ENCODE measurements around the gene CYS1.
"Not testable (repeated sequence)": the region's sequence is repeated elsewhere in the genome, so short reads cannot be mapped to it uniquely, and the experiment has no call there.

CYS1 gene

DNA sequence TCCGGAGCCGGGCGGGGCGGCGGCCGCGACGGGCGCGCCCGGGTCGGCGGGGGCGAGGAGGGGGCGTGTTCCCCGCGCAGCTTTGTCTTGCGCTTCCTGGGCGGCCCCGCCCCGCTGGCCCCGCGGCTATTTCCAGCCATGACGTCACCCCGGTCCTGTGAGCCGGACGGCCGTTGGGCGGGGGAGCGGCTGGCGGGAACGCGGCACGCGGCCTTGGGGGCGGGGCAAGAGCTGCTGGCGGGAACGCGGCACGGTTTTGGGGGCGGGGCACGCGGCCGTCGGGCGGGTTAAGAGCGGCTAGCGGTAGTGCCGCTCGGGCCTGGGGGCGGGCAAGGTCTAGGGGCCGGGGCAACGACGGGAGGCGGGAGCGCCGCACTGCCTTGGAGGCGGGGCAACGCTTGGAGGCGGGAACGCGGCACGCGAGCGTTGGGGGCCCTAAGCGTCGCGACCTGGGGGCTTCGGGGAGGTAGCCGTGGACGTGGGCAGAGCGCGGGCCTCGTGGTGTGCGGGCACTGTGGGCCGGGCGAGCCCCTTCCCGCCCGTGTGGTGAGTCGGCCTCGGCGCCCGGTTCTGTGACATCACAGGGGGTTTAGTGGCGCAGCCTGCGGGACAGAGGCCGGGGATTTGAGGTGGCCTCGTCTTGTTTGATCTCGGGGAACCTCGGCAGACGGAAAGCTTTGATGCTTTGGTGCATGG is 36.2 kb downstream of the CYS1 start:
- peak; percentile 97 for DNase-seq

DNA sequence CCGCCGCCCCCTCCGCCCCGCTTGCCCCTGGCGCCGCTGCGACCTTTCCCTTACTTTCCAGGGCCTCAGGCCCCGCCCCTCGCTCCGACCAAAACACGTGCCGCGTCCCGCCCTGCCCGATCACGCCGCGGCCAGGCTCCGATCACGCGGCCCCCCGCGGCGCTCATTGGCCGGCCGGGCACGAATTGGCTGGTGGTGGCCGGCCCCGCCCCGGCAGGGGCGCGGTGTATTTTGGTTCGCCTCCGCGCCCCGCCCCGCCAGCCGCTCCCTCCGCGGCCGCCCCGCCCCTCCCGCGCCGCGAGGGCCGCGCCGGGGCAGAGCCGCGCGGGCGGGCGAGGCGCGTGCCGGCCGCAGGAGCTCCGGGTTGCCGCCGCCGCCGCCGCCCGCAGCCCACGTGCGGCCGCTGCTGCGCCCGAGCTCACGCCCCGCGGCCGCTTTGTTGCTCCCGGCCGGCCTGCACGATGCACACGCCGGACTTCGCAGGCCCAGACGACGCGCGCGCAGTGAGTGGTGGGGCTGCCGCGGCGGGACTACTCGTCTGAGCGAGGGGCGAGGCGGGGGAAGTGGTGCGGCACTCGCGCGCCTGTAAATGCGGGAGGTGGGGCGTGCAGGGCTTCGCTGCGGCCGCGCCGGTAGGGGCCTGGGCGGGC is 36.8 kb downstream of the CYS1 start, which contains the start of gene KLF11:
KLF11 (plus strand) TSS at position 295 of the 650 bp plus-strand sequence; CDS start at position 462, 167 bp downstream.
- peak; percentile 78 for DNase-seq

- peak; percentile 53 for DNase-seq
Measured at GRCh38 chr2:10042301-10043161, 37.7 kb downstream of the CYS1 start.

GRCh38 chr2:10041711-10042110 is 38.5 kb downstream of the CYS1 start:
- no peak for DNase-seq

DNA sequence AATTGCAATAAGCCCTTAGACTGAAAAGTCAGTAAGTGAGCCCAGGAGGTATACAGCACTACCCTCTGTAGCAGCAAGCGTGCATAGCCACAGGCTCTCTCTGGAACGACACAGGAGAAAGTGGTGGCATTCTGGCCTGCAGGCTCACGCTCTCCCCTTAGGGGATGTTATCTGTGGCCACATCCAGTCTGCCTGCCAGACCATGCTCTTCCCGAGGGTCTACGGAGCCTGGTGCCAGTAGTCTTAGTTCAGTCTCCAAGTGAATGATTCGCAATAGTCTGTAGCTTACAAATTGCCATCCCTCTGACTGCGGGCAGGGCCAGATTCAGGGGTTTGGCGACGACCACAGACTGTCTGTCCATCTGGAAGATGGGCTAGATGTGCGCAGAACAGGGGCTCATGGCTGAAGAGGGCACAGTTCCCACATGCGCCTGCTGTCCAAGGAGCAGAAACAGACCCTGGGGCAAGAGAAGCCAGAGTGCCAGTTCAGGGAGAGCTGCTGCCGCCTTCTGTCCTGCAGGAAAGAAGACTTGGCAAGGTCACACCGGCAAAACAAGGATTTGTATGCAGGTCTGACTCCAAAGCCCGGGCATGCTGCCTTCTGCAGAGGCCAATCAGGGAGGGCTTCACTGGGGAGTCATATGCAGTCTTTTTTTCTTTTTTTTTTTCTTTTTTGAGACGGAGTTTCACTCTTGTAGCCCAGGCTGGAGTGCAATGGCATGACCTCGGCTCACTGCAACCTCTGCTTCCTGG is 40.4 kb downstream of the CYS1 start:
- no peak for DNase-seq

GRCh38 chr2:10038716-10039115 is 41.5 kb downstream of the CYS1 start:
- no peak for DNase-seq

- DNase-seq: no peak
Measured at GRCh38 chr2:10038123-10038522, 42.1 kb downstream of the CYS1 start.

DNA sequence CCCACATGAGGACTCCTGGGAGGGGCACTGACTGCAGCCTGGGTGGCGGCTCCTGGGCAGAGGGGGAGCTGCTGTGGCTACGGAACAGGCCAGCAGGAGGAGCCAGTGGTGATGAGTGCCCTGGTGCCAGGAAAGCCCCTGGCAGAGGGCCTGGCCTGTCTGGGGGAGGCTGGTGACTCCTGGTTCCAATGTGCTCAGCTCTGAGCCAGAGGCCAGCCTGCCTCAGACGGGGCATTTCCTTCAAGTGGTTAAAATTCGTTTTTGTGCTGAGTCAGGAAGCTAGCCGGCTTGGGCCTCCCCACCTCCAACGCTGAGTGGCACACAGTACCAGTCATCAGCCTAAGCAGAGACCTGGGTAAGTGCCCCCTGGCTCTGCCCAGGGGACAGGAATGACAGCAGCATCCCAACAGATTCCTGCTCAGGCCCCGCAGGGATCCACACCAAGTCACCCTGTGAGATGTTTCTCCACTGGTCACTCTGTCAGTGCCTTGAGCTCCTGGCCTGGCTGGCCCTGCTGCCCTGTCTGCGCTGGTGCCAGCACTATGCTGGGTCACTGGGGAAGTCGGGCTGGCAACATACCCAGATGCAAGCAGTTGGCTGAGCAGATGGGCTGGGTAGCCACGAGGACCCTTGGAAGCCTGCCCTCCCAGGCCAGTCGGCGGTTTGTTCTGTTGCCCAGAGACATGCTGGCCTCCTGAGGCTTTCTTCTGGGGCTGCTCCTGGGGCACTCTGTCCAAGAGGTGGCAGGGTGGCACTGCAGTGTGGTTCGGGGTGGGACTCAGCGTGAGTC is 43.9 kb downstream of the CYS1 start:
- DNase-seq: peak; percentile 32

DNA sequence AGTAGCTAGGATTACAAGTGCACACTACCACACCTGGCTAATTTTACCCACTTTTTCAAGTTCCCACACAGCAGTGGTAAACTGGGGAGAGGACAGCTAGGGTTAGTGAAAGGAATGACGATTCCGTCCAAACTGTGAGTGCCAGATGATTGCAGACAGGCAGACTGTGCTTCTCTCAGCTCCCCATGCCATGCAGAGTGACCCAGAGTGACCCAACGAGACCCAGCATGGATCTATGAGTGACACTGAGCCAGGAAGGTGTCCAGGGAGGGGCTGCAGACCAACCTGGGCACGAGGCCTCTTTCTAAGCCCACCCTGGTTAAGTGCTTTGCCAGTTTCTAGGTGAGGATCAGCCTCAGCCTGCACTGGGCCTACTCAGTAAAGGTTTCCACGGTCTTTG is 44.6 kb downstream of the CYS1 start:
- DNase-seq: no peak

DNA sequence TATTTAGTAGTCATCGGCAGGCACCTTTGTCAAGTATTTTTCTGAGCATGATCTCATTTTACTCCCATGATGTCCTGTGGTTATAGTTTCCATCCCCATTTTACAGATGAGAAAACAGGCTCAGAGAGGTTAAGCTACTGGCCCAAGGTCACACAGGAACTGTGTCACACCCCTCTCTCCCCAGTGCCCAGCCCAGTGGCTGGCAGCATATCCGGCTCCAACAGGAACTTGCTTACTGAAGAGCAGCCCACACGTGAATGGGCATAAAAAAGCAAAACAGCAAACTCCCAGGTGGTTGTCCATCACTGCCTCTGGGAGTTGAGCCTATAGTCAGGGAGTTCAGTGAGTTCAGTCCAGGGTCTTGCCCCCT is 45.2 kb downstream of the CYS1 start:
- DNase-seq: no peak

DNA sequence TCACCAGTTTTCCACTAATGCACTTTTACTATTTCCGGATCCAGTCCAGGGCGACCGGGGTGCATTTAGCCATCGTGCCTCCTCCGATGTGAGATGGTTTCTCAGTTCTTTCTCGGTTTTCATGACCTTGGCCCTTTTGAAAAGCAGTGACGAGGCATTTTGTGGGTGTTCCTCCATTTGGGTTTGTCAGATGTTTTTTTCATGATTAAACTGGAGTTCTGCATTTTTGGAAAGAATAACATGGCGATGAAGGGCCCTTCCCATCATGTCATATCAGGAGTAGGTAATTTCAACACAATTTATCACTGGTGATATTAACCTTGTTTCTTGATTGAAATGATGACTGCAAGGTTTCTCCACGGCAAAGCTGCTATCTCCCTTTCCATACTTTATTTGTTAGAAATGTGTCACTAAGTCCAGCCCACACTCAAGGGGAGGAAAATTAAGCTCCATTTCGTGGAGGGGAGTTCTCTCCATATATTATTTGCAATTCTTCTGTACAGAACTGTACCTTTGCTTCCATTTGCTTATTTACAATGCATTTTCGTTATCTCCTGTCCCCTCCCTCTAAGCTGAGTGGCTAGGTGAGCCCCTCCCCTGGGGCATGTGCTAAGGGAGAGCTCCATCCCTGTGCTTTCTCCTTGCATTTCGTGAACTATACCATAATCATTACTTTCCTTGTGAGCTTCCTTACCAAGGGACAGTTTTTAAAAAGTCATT is 45.7 kb downstream of the CYS1 start:
- DNase-seq: no peak

DNA sequence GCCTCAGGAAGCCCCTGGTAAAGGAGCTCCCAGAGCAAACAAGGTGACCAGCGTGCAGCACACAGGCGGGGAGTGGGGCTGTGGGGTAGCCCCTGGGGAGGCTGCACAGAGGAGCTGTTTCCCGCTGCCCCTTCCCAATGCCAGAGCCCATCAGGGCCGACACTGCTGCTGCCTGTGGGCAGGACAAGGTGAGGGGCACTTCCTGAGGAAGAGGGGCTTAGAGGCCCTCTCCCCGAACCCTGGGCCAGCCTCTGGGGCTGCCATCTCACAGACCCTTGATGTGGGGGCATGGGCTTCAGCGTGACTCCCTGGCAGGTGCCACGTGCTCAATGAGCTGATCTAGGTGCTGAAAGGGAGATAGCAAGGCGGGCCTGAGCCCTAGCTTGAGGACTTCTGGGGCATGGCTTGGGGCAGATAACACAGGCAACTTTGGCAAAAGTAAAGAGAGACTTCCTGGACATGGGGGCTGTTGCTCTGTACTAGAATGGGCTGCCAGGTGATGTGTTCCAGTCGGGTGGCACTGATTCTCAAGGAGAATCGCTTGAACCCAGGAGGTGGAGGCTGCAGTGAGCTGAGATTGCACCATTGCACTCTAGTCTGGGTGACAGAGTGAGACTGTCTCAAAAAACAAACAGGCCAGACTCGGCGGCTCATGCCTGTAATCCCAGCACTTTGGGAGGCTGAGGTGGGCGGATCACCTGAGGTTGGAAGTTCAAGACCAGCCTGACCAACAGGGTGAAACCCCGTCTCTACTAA is 46.8 kb downstream of the CYS1 start:
- DNase-seq: no peak

DNA sequence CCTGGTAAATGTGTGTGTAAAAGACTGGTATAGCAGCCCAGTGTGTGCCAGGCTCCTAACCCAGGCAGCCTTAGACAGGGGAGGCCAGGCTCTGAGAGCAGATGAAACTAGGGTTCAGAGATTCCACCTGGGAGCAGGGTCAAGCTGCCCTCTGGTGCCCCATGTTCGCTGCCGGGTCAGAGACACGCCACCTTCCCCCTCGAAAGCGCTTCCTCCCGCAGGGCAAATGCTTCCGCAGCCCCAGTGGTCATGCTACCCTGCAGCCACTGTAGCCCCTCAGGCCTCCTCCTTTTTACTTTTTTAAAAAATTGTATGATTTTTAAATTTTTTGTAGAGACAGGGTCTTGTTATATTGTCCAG is 47.5 kb downstream of the CYS1 start:
- no peak for DNase-seq

DNA sequence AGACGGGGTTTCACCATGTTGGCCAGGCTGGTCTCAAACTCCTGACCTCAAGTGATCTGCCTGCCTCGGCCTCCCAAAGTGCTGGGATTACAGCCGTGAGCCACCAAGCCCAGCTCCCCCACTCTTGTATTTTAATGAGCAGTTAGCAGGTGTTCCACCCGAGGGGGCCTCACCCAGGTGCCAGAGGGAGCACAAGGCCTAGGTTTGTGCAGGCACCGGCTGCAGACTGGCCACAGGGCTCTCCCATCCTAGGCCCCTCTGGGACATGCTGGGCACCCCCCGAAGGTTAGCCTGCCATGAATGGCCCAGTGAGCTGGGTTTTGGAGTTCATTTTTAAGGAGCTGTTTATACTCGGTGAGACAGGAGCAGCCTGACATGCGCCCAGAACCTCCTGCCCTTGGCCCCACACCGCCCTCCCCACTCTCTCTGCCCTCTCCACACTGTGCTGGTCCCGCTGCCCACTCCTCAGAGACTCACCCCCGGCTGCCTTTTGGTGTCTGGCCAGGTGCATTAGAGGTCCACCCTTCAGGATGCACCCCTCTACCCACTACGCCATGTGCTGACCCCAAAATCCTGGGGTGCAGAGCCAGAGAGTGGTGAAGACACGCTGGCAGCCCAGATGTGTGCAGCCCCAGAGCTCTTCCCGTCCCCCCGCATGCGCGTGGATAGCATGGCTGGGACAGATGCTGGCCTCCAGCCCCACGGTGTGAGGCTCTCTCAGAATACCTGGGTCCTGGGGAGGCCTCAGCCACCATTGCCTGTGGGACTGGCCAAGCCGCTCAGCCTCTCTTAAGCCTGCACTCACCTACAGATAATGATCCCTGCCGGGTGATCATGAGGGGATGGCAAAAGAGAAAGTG is 48.1 kb downstream of the CYS1 start:
- no peak for DNase-seq

GRCh38 chr2:10030798-10031197 is 49.4 kb downstream of the CYS1 start:
- DNase-seq: not testable (repeated sequence)

DNA sequence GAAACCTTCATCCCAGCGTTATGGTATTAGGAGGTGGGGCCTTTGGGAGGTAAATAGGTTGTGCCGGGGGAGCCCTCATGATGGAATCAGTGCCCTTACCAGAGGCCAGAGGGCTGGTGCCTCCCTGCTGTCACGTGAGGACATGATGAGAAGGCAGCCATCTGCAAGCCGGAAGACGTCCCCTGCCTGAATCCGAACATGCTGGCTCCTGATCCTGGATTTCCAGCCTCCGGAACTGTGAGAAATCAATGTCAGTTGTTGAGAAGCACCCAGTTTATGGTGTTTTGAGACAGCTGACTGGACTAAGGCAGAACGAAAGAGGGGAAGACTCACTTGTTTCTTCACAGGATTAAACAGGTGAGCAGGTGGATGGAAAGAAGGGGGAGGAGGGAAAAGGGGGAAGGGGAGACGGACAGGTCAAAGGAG is 49.9 kb downstream of the CYS1 start:
- DNase-seq: no peak

GRCh38 chr2:10029875-10030223 is 50.4 kb downstream of the CYS1 start:
- DNase-seq: no peak

GRCh38 chr2:10028988-10029874 is 51.0 kb downstream of the CYS1 start:
- DNase-seq: peak; percentile 45
